DND-41 (cell line): Measurements from ENCODE around the gene CCL17.
A peak's percentile ranks its signal among the peaks of the same experiment; 100 is the strongest.

Experiments used
- ATAC-seq: fragments of 200-7000 bp; cut with Tn5 transposase; 3 replicates; pipeline ENCODE4 v1.9.1; 2021; ENCODE audit warnings: low read depth; ENCODE audit not compliant: insufficient read depth
- DNase-seq: peaks from one replicate; pipeline ENCODE4 v3.0.0-alpha.2; 2020
- H2AFZ ChIP-seq: 2 replicates; pipeline ENCODE4 v1.6.0; 2012; ENCODE audit warnings: low read depth, low read length
- H3K27ac ChIP-seq: 2 replicates; pipeline ENCODE4 v1.5.1; 2012; ENCODE audit warnings: low read length, inconsistent platforms
- H3K27me3 ChIP-seq: fragments of 200-600 bp; sonication (generic); 2 replicates; pipeline ENCODE4 v1.6.0; 2012; ENCODE audit warnings: low read length, mild to moderate bottlenecking, inconsistent platforms; ENCODE audit not compliant: insufficient read depth, poor library complexity
- H3K36me3 ChIP-seq: 2 replicates; pipeline ENCODE4 v1.5.1; 2012; ENCODE audit warnings: low read length, inconsistent platforms; ENCODE audit not compliant: insufficient read depth
- H3K4me1 ChIP-seq: 2 replicates; pipeline ENCODE4 v1.5.1; 2012; ENCODE audit warnings: mild to moderate bottlenecking, low read length; ENCODE audit not compliant: insufficient read depth
- H3K4me2 ChIP-seq: 2 replicates; pipeline ENCODE4 v1.6.0; 2012; ENCODE audit warnings: mild to moderate bottlenecking, moderate library complexity, low read length, inconsistent platforms; ENCODE audit not compliant: insufficient read depth
- H3K4me3 ChIP-seq, 2 experiments: fragments of 200-600 bp in 1 of 2; shearing (Covaris generic) in 1 of 2; 2 replicates each; pipeline ENCODE4 v1.5.1; 2012 to 2016; ENCODE audit warnings: inconsistent platforms in 2 of 2, low read length in 2 of 2, mild to moderate bottlenecking in 2 of 2, low read depth in 1 of 2, moderate library complexity in 1 of 2
- H3K79me2 ChIP-seq: 2 replicates; pipeline ENCODE4 v1.6.0; 2012; ENCODE audit warnings: low read length, inconsistent platforms; ENCODE audit not compliant: insufficient read depth
- H3K9ac ChIP-seq: 2 replicates; pipeline ENCODE4 v1.6.0; 2012; ENCODE audit warnings: low read depth, mild to moderate bottlenecking, inconsistent platforms, low read length, moderate library complexity
- H3K9me3 ChIP-seq: 2 replicates; pipeline ENCODE4 v1.5.1; 2012; ENCODE audit warnings: low read length, moderate library complexity, mild to moderate bottlenecking, inconsistent platforms; ENCODE audit not compliant: insufficient read depth, severe bottlenecking
- H4K20me1 ChIP-seq: 2 replicates; pipeline ENCODE4 v1.6.0; 2012; ENCODE audit warnings: low read length; ENCODE audit not compliant: insufficient read depth
- CTCF ChIP-seq: IDR thresholded peaks from 2 replicates; pipeline ENCODE4 v1.5.1; 2012; ENCODE audit warnings: borderline replicate concordance, low read length, moderate library complexity, mild to moderate bottlenecking; ENCODE audit not compliant: poor library complexity, severe bottlenecking; ENCODE audit errors: extremely low read depth
- EZH2 ChIP-seq: IDR thresholded peaks from 3 replicates; pipeline ENCODE4 v1.6.1; 2012; ENCODE audit warnings: borderline replicate concordance, low read depth, mild to moderate bottlenecking, moderate library complexity, low read length, inconsistent platforms; ENCODE audit not compliant: severe bottlenecking

The CCL17 gene

GRCh38 chr16:57383276-57384247, 21.0 kb upstream of the CCL17 start:
- H3K79me2 ChIP-seq = no peaks in the 10 kb centered on the region
- TF ChIP-seq CTCF (no peak), EZH2 (no peak)
- no peak overlapping the region for H3K27ac ChIP-seq
- no peaks in the 10 kb centered on the region for H3K9me3 ChIP-seq
- no peaks in the 10 kb centered on the region for H3K27me3 ChIP-seq
- H3K4me2 ChIP-seq = no peak overlapping the region
- H3K9ac ChIP-seq = no peak overlapping the region
- no peaks in the 10 kb centered on the region for H3K4me1 ChIP-seq
- no peaks in the 10 kb centered on the region for H3K36me3 ChIP-seq
- H3K4me3 ChIP-seq = no peak overlapping the region
- ATAC-seq (no peak), DNase-seq (no peak)
- no peak overlapping the region for H2AFZ ChIP-seq
- no peaks in the 10 kb centered on the region for H4K20me1 ChIP-seq

- no peak overlapping the region for H3K4me3 ChIP-seq
- no peaks in the 10 kb centered on the region for H3K79me2 ChIP-seq
- no peaks in the 10 kb centered on the region for H3K9me3 ChIP-seq
- H3K27me3 ChIP-seq = no peaks in the 10 kb centered on the region
- no peak overlapping the region for H3K9ac ChIP-seq
- H3K4me1 ChIP-seq = no peaks in the 10 kb centered on the region
- DNase-seq (no peak), ATAC-seq (no peak)
- no peaks in the 10 kb centered on the region for H3K36me3 ChIP-seq
- H4K20me1 ChIP-seq = no peaks in the 10 kb centered on the region
- H3K4me2 ChIP-seq = no peak overlapping the region
- no peak for TF ChIP-seq EZH2
- no peak for TF ChIP-seq CTCF
- H3K27ac ChIP-seq = no peak overlapping the region
- H2AFZ ChIP-seq = no peak overlapping the region
Observed at GRCh38 chr16:57384248-57385070, 20.1 kb upstream of the CCL17 start.

GRCh38 chr16:57385083-57385482, 19.5 kb upstream of the CCL17 start:
- H3K27me3 ChIP-seq = no peaks in the 10 kb centered on the region
- no peaks in the 10 kb centered on the region for H3K36me3 ChIP-seq
- ATAC-seq = 0 out of 3 replicates have a peak, but pooled peaks have one; percentile 42
- H2AFZ ChIP-seq = no peak overlapping the region
- H3K4me3 ChIP-seq = no peak overlapping the region
- no peak overlapping the region for H3K9ac ChIP-seq
- no peaks in the 10 kb centered on the region for H4K20me1 ChIP-seq
- H3K4me1 ChIP-seq = no peaks in the 10 kb centered on the region
- TF ChIP-seq CTCF = no peak
- TF ChIP-seq EZH2 = no peak
- H3K4me2 ChIP-seq = no peak overlapping the region
- H3K9me3 ChIP-seq = no peaks in the 10 kb centered on the region
- no peak for DNase-seq
- H3K27ac ChIP-seq = no peak overlapping the region
- H3K79me2 ChIP-seq = no peaks in the 10 kb centered on the region
